ENCODE results near the gene TENM4. TPM values are rescaled to one million over a fixed set of nuclear protein-coding genes. Genes with fewer than 3 reads are reported as not detected.

Gene TENM4
- total and polyA plus RNA-seq, 2 of the 13 experiments (the other 11 are each of a cell fraction or from before 2014, with no cell fraction given), result not detected

DNA sequence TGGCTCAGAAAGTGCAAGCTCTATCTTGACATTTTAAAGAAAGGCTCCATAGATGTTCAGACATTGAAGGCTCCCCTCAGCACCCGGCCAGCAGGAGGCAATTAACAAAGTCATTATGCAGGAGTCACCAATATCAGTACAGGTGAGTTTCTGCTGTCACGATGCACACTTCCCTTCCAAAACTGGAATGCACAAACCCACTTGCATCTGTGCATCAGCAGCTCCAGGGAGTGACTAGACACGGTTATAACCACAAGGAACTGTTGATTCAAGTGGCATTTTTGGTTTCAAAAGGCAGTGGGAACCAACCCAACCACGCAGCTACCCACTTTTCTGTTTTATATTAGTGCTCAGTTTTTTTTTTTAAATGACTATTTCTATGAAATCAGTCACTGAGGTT, 572.3 kb downstream of the TENM4 start:
- Histone ChIP-seq H3K9ac (ENCODE audit: insufficient read depth, low read depth, low read length) (no peak overlapping the region), H3K27ac (ENCODE audit: extremely low read length, insufficient read depth, low read length) (no peak overlapping the region), H2AFZ (ENCODE audit: low read length) (no peak overlapping the region), H3K4me2 (ENCODE audit: low read depth, low read length) (no peak overlapping the region), H3K36me3 (replicated peaks in 1 of 2; ENCODE audit: control insufficient read depth in 1 of 2, insufficient read depth in 2 of 2, low read length in 2 of 2) (no peaks in the 10 kb centered on the region), H3K4me1 (ENCODE audit: insufficient read depth, low read length) (no peaks in the 10 kb centered on the region), H3K4me3 (replicated peaks in 1 of 3; ENCODE audit: insufficient read depth in 1 of 3, low read depth in 2 of 3, low read length in 3 of 3) (no peak overlapping the region), H3K27me3 (ENCODE audit: control insufficient read depth in 1 of 2, insufficient read depth in 2 of 2, low read length in 2 of 2) (no peaks in the 10 kb centered on the region; a peak in 1 of 5 replicates), H3K79me2 (ENCODE audit: insufficient read depth, low read length) (no peaks in the 10 kb centered on the region), H3K9me3 (ENCODE audit: low read length) (no peaks in the 10 kb centered on the region), H4K20me1 (ENCODE audit: insufficient read depth, low read length) (no peaks in the 10 kb centered on the region)
- in situ Hi-C loops (cut with HindIII; ENCODE audit: extremely low pct_ligation_motif_present, low pct_unique_long_range_greater_than_20kb), result no loop called here
- ATAC-seq (no peak), FAIRE-seq (no peak), DNase-seq (ENCODE audit: low spot score) (no peak)
- ChIA-PET CTCF (ENCODE audit: low intra/inter-chr PET ratio, low total read pairs) (no interaction called here), POLR2A (no interaction called here)
- BruUV-seq (replicated peaks), result no TSS peak
- 0% methylated on average over 4 of the region's 4 CpGs for WGBS (ENCODE audit: low lambda C conversion rate)
- intact Hi-C loops (cut with micrococcal nuclease; ENCODE audit: unreplicated experiment), result no loop called here
- no peak for TF ChIP-seq ZNF781 (CRISPR knock-in tag; IDR thresholded peaks at IDR 0.05; ENCODE audit: borderline replicate concordance, not compliant biosample characterization)
- no peak for TF ChIP-seq ZBTB7B (CRISPR knock-in tag; IDR thresholded peaks at IDR 0.05)
- no peak for TF ChIP-seq NRL (CRISPR knock-in tag; IDR thresholded peaks at IDR 0.05; ENCODE audit: borderline replicate concordance)
- TF ChIP-seq, protein P1, sequence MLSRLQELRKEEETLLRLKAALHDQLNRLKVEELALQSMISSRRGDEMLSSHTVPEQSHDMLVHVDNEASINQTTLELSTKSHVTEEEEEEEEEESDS (CRISPR knock-in tag; IDR thresholded peaks at IDR 0.05; ENCODE audit: borderline replicate concordance), result no peak
- TF ChIP-seq ZFP41 (CRISPR knock-in tag; IDR thresholded peaks at IDR 0.05; ENCODE audit: borderline replicate concordance), result no peak
- TF ChIP-seq NKX3-1 (CRISPR knock-in tag; IDR thresholded peaks at IDR 0.05), result no peak
- no peak for TF ChIP-seq ZNF225 (CRISPR knock-in tag; IDR thresholded peaks at IDR 0.05)
- TF ChIP-seq, protein P2, sequence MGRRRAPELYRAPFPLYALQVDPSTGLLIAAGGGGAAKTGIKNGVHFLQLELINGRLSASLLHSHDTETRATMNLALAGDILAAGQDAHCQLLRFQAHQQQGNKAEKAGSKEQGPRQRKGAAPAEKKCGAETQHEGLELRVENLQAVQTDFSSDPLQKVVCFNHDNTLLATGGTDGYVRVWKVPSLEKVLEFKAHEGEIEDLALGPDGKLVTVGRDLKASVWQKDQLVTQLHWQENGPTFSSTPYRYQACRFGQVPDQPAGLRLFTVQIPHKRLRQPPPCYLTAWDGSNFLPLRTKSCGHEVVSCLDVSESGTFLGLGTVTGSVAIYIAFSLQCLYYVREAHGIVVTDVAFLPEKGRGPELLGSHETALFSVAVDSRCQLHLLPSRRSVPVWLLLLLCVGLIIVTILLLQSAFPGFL (CRISPR knock-in tag; IDR thresholded peaks at IDR 0.05), result no peak
- TF ChIP-seq NFE2 (CRISPR knock-in tag; IDR thresholded peaks at IDR 0.05), result no peak
- no peak for TF ChIP-seq NFKBIZ (CRISPR knock-in tag; IDR thresholded peaks at IDR 0.05)
- TF ChIP-seq ZNF672 (CRISPR knock-in tag; IDR thresholded peaks at IDR 0.05), result no peak
- TF ChIP-seq, protein P3, sequence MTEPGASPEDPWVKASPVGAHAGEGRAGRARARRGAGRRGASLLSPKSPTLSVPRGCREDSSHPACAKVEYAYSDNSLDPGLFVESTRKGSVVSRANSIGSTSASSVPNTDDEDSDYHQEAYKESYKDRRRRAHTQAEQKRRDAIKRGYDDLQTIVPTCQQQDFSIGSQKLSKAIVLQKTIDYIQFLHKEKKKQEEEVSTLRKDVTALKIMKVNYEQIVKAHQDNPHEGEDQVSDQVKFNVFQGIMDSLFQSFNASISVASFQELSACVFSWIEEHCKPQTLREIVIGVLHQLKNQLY (CRISPR knock-in tag; IDR thresholded peaks at IDR 0.05), result no peak
- no peak for TF ChIP-seq POLR2G (IDR thresholded peaks at IDR 0.05; ENCODE audit: low read depth, low read length)
- TF ChIP-seq, protein P4, sequence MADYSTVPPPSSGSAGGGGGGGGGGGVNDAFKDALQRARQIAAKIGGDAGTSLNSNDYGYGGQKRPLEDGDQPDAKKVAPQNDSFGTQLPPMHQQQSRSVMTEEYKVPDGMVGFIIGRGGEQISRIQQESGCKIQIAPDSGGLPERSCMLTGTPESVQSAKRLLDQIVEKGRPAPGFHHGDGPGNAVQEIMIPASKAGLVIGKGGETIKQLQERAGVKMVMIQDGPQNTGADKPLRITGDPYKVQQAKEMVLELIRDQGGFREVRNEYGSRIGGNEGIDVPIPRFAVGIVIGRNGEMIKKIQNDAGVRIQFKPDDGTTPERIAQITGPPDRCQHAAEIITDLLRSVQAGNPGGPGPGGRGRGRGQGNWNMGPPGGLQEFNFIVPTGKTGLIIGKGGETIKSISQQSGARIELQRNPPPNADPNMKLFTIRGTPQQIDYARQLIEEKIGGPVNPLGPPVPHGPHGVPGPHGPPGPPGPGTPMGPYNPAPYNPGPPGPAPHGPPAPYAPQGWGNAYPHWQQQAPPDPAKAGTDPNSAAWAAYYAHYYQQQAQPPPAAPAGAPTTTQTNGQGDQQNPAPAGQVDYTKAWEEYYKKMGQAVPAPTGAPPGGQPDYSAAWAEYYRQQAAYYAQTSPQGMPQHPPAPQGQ (CRISPR knock-in tag; IDR thresholded peaks at IDR 0.05; ENCODE audit: borderline replicate concordance), result no peak

Measured in HepG2 (cell line).